ENCODE data around the gene RUNX1. TPM values are rescaled to one million over a fixed set of nuclear protein-coding genes. Genes with fewer than 3 reads are reported as not detected.
"Not testable (repeated sequence)": the region's sequence is repeated elsewhere in the genome, so short reads cannot be mapped to it uniquely, and the experiment has no call there.

The RUNX1 gene
- total RNA-seq, 1 donor from 2014 or later = 0.47 TPM

DNA sequence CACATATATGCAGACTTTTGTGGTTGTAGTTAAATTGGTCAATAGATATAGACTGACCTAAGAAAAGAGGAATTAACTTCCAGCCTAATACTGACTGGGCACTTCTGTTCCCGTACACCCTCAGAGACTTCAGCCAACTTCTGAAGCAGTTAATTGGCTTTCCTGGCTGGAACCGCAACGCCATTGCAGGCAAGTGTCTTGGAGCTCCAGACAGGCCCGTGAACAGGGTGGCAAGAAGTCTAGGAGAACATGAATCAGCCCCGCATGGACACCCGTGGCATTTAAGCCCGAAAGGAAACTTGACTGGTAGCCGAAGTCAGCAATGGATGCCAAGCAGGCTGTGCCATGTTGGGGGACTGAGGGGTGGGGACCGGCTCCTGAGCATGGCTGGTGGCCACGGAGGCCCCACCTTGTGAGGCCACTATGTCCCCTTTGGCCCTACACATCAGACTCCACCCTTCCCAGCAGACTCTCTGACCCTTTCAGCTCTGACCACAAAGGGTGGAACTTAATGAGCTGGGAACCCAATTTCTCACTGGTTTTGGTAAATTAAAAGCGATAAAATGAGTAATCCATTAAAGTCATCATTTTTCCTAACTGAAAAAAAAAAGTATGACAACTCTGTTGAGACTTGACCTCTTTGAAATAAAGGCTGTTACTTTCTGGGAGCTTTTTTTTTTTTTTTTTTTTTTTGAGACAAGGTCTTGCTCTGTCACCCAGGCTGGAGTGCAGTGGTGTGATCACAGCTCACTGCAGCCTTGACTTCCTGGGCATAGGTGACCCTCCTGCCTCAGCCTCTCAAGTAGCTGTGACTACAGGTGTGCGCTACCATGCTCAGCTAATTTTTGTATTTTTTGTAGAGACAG is 54.1 kb downstream of the RUNX1 start:
- Mint-ChIP-seq H3K27me3 (ENCODE audit: unreplicated experiment) (peaks cover 2% of the 10 kb centered on the region), H3K27ac (ENCODE audit: unreplicated experiment) (no peak overlapping the region), H3K4me1 (ENCODE audit: low read depth, unreplicated experiment) (no peaks in the 10 kb centered on the region), H3K36me3 (ENCODE audit: unreplicated experiment) (no peaks in the 10 kb centered on the region), H3K4me3 (ENCODE audit: unreplicated experiment) (no peak overlapping the region), H3K9me3 (ENCODE audit: unreplicated experiment) (peaks cover 1% of the 10 kb centered on the region)
- TF ChIP-seq, protein P1, sequence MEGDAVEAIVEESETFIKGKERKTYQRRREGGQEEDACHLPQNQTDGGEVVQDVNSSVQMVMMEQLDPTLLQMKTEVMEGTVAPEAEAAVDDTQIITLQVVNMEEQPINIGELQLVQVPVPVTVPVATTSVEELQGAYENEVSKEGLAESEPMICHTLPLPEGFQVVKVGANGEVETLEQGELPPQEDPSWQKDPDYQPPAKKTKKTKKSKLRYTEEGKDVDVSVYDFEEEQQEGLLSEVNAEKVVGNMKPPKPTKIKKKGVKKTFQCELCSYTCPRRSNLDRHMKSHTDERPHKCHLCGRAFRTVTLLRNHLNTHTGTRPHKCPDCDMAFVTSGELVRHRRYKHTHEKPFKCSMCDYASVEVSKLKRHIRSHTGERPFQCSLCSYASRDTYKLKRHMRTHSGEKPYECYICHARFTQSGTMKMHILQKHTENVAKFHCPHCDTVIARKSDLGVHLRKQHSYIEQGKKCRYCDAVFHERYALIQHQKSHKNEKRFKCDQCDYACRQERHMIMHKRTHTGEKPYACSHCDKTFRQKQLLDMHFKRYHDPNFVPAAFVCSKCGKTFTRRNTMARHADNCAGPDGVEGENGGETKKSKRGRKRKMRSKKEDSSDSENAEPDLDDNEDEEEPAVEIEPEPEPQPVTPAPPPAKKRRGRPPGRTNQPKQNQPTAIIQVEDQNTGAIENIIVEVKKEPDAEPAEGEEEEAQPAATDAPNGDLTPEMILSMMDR (IDR thresholded peaks at IDR 0.05; ENCODE audit: partially characterized antibody, unreplicated experiment) = no peak
- no peak for DNase-seq

DNA sequence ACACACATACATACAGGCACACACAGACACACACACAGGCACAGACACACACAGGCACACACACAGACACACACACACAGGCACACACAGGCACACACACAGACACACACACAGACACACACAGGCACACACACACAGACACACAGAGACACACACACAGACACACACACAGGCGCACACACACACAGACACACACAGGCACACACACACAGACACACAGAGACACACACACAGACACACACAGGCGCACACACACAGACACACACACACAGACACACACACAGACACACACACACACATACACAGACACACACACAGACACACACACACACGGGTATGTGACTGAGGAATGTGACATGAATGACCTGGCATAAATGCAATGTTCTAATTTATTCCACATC is 55.6 kb downstream of the RUNX1 start:
- not testable (repeated sequence) for H3K4me3 Mint-ChIP-seq (ENCODE audit: unreplicated experiment); H3K9me3 Mint-ChIP-seq (ENCODE audit: unreplicated experiment); DNase-seq; H3K4me1 Mint-ChIP-seq (ENCODE audit: low read depth, unreplicated experiment); H3K27ac Mint-ChIP-seq (ENCODE audit: unreplicated experiment); H3K27me3 Mint-ChIP-seq (ENCODE audit: unreplicated experiment); H3K36me3 Mint-ChIP-seq (ENCODE audit: unreplicated experiment)

DNA sequence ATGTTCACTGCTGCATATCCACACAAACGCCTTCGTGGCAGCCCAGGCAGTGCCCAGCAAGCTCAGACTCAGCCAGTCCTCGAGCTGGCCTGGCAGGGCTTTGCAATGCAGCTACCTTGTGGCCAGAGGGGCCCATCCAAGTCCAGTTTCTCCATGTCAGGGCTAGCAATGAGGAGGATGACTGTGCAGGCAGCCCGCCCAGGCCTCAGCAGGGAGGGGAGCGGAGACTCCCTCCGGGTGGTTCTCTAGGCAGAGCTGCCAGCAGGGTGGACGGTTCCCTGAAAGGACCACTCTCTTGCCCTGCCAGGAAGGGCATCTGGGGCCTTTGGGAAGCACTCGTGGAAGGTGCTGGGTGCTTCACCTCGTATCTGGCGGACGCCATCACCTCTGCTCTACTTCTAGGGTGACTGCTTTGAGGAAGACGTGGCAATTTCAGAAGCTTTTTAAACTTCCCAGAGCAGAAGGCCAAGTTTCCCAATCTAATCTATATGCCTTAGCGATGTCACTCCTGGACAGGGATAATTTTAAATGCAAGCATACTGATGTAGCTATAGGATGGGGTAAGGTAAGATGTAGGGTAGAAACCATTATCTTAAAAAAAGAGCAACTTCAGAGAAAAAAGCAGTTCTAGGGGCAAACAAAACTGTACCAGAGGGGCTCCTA is 56.2 kb downstream of the RUNX1 start:
- no peaks in the 10 kb centered on the region for H3K36me3 Mint-ChIP-seq (ENCODE audit: unreplicated experiment)
- DNase-seq = no peak
- H3K4me3 Mint-ChIP-seq (ENCODE audit: unreplicated experiment) = no peak overlapping the region
- no peak overlapping the region for H3K27ac Mint-ChIP-seq (ENCODE audit: unreplicated experiment)
- H3K9me3 Mint-ChIP-seq (ENCODE audit: unreplicated experiment) = peaks cover 1% of the 10 kb centered on the region
- peaks cover 2% of the 10 kb centered on the region for H3K27me3 Mint-ChIP-seq (ENCODE audit: unreplicated experiment)
- TF ChIP-seq, protein P1 (IDR thresholded peaks at IDR 0.05; ENCODE audit: partially characterized antibody, unreplicated experiment) = no peak
- H3K4me1 Mint-ChIP-seq (ENCODE audit: low read depth, unreplicated experiment) = no peaks in the 10 kb centered on the region

DNA sequence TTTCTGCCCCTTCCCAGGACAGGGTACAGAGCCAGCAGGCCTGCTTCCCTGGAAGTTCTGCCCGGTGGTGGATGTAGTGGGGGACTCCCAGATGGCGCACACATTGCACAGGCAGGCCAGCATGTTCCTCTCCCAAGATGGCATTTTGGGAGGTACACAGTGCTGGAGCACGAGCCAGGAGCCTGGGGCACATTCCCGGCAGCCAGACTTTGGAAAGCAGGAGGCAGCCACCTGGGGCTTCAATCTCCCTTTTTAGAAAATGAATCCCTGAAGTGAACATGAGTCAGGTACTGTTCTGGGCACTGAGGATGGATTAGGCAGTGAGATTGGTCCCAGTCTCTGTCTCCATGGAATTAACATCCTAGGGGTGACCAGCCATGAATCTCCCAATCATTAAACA is 56.9 kb downstream of the RUNX1 start:
- Mint-ChIP-seq H3K27me3 (ENCODE audit: unreplicated experiment) (peaks cover 2% of the 10 kb centered on the region), H3K4me3 (ENCODE audit: unreplicated experiment) (no peak overlapping the region), H3K9me3 (ENCODE audit: unreplicated experiment) (peaks cover 1% of the 10 kb centered on the region), H3K36me3 (ENCODE audit: unreplicated experiment) (no peaks in the 10 kb centered on the region), H3K4me1 (ENCODE audit: low read depth, unreplicated experiment) (peaks cover 3% of the 10 kb centered on the region), H3K27ac (ENCODE audit: unreplicated experiment) (no peak overlapping the region)
- TF ChIP-seq, protein P1 (IDR thresholded peaks at IDR 0.05; ENCODE audit: partially characterized antibody, unreplicated experiment) = no peak
- DNase-seq = no peak

DNA sequence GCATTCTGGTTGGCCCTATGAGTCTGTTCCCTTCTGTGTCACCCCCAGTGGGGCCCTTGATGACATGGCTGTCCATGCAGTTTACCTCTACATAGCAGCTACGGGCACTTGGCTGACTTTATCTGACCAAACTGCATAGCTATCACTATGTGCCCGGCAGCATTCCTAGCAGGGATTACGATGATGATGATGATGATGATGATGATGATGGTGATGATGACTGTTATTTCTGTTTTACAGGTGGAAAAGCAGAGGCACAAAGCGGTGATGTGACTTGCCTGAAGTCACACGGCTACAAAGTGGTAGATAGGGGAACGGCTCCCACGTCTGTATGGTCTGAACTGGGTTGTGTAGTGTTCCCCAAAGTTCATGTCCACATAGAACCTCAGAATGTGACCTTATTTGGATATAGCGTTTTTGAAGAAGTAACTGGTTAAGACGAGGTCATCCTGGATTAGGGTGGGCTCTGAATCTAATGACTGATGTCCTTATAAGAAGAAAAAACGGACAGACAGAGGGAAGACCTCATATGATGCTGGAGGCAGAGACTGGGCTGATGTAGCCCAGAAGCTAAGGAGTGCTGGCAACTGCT is 57.6 kb downstream of the RUNX1 start:
- peaks cover 2% of the 10 kb centered on the region for H3K27me3 Mint-ChIP-seq (ENCODE audit: unreplicated experiment)
- TF ChIP-seq, protein P1 (IDR thresholded peaks at IDR 0.05; ENCODE audit: partially characterized antibody, unreplicated experiment) = no peak
- no peak overlapping the region for H3K4me3 Mint-ChIP-seq (ENCODE audit: unreplicated experiment)
- no peaks in the 10 kb centered on the region for H3K36me3 Mint-ChIP-seq (ENCODE audit: unreplicated experiment)
- DNase-seq = no peak
- peaks cover 5% of the 10 kb centered on the region for H3K4me1 Mint-ChIP-seq (ENCODE audit: low read depth, unreplicated experiment)
- H3K9me3 Mint-ChIP-seq (ENCODE audit: unreplicated experiment) = peaks cover 1% of the 10 kb centered on the region
- H3K27ac Mint-ChIP-seq (ENCODE audit: unreplicated experiment) = no peak overlapping the region

Measured in glutamatergic neuron (in vitro differentiated cells).